22Rv1 (cell line): ENCODE data around the gene TCF25.
A peak's percentile ranks its signal among the peaks of the same experiment; 100 is the strongest.
"Not testable (repeated sequence)": the region's sequence is repeated elsewhere in the genome, so short reads cannot be mapped to it uniquely, and the experiment has no call there.

Source experiments
- H3K27ac ChIP-seq: fragments of 450-650 bp; 2 replicates; pipeline ENCODE4 v1.5.1; 2017
- CTCF ChIP-seq: fragments of 450-650 bp; IDR thresholded peaks from 2 replicates; pipeline ENCODE4 v1.5.1; 2017; ENCODE audit warnings: mild to moderate bottlenecking
- ZFX ChIP-seq: fragments of 450-650 bp; IDR thresholded peaks from 2 replicates; pipeline ENCODE4 v1.6.1; 2017; ENCODE audit warnings: antibody characterized with exemption, borderline replicate concordance

TCF25 gene

GRCh38 chr16:89829630-89830437, 43.6 kb upstream of the TCF25 start:
- no peak for TF ChIP-seq CTCF
- TF ChIP-seq ZFX, result no peak
- H3K27ac ChIP-seq, result peak overlapping the region; percentile 84

GRCh38 chr16:89831810-89832328, 41.5 kb upstream of the TCF25 start:
- no peak overlapping the region for H3K27ac ChIP-seq
- TF ChIP-seq CTCF (no peak), ZFX (no peak)

- not testable (repeated sequence) for H3K27ac ChIP-seq
Measured at GRCh38 chr16:89833664-89834363, 39.6 kb upstream of the TCF25 start.

GRCh38 chr16:89834813-89835363, 38.5 kb upstream of the TCF25 start:
- not testable (repeated sequence) for H3K27ac ChIP-seq

GRCh38 chr16:89836484-89836883, 36.9 kb upstream of the TCF25 start:
- peak overlapping the region; percentile 87; the same call in 1 of the 2 replicates for H3K27ac ChIP-seq

- no peak for TF ChIP-seq ZFX
- TF ChIP-seq CTCF, result no peak
- H3K27ac ChIP-seq, result peak overlapping the region; percentile 87
Measured at GRCh38 chr16:89837014-89837546, 36.3 kb upstream of the TCF25 start.

- no peak for TF ChIP-seq CTCF
- no peak for TF ChIP-seq ZFX
- H3K27ac ChIP-seq, result no peak overlapping the region
Measured at GRCh38 chr16:89841275-89841674, 32.1 kb upstream of the TCF25 start.

GRCh38 chr16:89842471-89843408, 30.7 kb upstream of the TCF25 start:
- TF ChIP-seq CTCF (no peak), ZFX (no peak)
- peak overlapping the region; percentile 44 for H3K27ac ChIP-seq
